K562 (cell line): ENCODE data around the gene TENM3. TPM values are rescaled to one million over a fixed set of nuclear protein-coding genes. Genes with fewer than 3 reads are reported as not detected.

ENCODE experiments used
- ATAC-seq: fragments of 200-7000 bp; cut with Tn5 transposase; 3 replicates; pipeline ENCODE4 v1.9.1; 2020; ENCODE audit warnings: moderate library complexity
- BruUV-seq: library from RNA; stranded (reverse); fragments of 400-500 nt; replicated peaks from 2 replicates; lab custom pipeline; 2021; lab: Mats Ljungman, UMichigan
- CTCF ChIA-PET: fragments of 300-600 bp; formaldehyde crosslinking; extraction: SDS; loops from one replicate; lab custom pipeline; 2021; ENCODE audit warnings: low intra/inter-chr PET ratio; lab: Yijun Ruan, JAX
- POLR2A ChIA-PET: fragments of 300-600, 350-650 bp; sonication (Branson Sonifier 250); formaldehyde crosslinking; extraction: SDS; loops from one replicate; lab custom pipeline; 2021; ENCODE audit warnings: antibody characterized with exemption, inconsistent platforms; lab: Yijun Ruan, JAX
- DNase-seq, 4 experiments: peaks; one replicate each; pipeline versions ENCODE4 v3.0.0 to v3.0.0-alpha.2; 2011 to 2018; ENCODE audit warnings: low spot score in 3 of 4, mixed read lengths in 3 of 4; ENCODE audit errors: extremely low read depth in 1 of 4
- FAIRE-seq: peaks from 2 replicates; lab custom pipeline; 2011; peaks lifted over from hg19 to GRCh38; lab: Jason Lieb, UNC
- H2AFZ ChIP-seq: 2 replicates; pipeline ENCODE4 v1.6.0; 2011; ENCODE audit warnings: low read depth, low read length, control low read depth, inconsistent platforms
- H3K27ac ChIP-seq: fragments of 200-600 bp; 3 replicates; pipeline ENCODE4 v1.8.0; 2011; ENCODE audit warnings: low read depth, mild to moderate bottlenecking, control low read depth, inconsistent platforms, low read length, moderate library complexity, mixed read lengths; ENCODE audit errors: extremely low read depth
- H3K27me3 ChIP-seq, 2 experiments: fragments of 300-600 bp in 1 of 2; 2 replicates in 1 of 2; 3 replicates in 1 of 2; pipeline versions ENCODE4 v1.6.0 to v1.8.0; 2011; ENCODE audit warnings: inconsistent platforms in 2 of 2, low read length in 2 of 2, mild to moderate bottlenecking in 1 of 2, mixed read lengths in 1 of 2, moderate library complexity in 1 of 2; ENCODE audit not compliant: control insufficient read depth in 2 of 2, insufficient read depth in 2 of 2
- H3K36me3 ChIP-seq: fragments of 300-600 bp; 3 replicates; pipeline ENCODE4 v1.8.0; 2011; ENCODE audit warnings: mild to moderate bottlenecking, low read length, inconsistent platforms; ENCODE audit not compliant: control insufficient read depth, insufficient read depth
- H3K4me1 ChIP-seq, 2 experiments: fragments of 200-600 bp in 1 of 2; replicated peaks in 1 of 2; 2 replicates in 1 of 2; 3 replicates in 1 of 2; pipeline versions ENCODE4 v1.5.1 to v1.8.0; 2011; ENCODE audit warnings: inconsistent platforms in 2 of 2, low read length in 2 of 2, mild to moderate bottlenecking in 1 of 2, mixed read lengths in 1 of 2, moderate library complexity in 1 of 2; ENCODE audit not compliant: control insufficient read depth in 2 of 2, insufficient read depth in 2 of 2
- H3K4me2 ChIP-seq: 2 replicates; pipeline ENCODE4 v1.6.1; 2011; ENCODE audit warnings: low read length, control low read depth, inconsistent platforms, mixed read lengths; ENCODE audit not compliant: insufficient read depth
- H3K4me3 ChIP-seq: fragments of 200-600 bp; sonication (generic), shearing (Covaris generic); 2 replicates; pipeline ENCODE4 v1.5.1; 2016; ENCODE audit warnings: control low read depth, inconsistent platforms
- H3K79me2 ChIP-seq: fragments of 200-600 bp; 3 replicates; pipeline ENCODE4 v1.8.0; 2011; ENCODE audit warnings: low read length, inconsistent platforms; ENCODE audit not compliant: control insufficient read depth, insufficient read depth
- H3K9ac ChIP-seq, 2 experiments: 2 replicates each; pipeline versions ENCODE4 v1.6.0 to v1.6.1; 2011; ENCODE audit warnings: low read depth in 2 of 2, low read length in 2 of 2, control low read depth in 1 of 2, inconsistent platforms in 1 of 2, mild to moderate bottlenecking in 1 of 2, mixed read lengths in 1 of 2; ENCODE audit not compliant: insufficient read depth in 1 of 2
- H3K9me1 ChIP-seq: one replicate; pipeline ENCODE4 v1.6.0; 2011; ENCODE audit warnings: inconsistent platforms, mild to moderate bottlenecking, low read length, moderate library complexity; ENCODE audit not compliant: control insufficient read depth, insufficient read depth
- H3K9me3 ChIP-seq: replicated peaks from 2 replicates; pipeline ENCODE4 v1.5.1; 2011; ENCODE audit warnings: low read depth, low read length, inconsistent platforms; ENCODE audit not compliant: control insufficient read depth, insufficient read depth
- H4K20me1 ChIP-seq: replicated peaks from 2 replicates; pipeline ENCODE4 v1.6.1; 2011; ENCODE audit warnings: low read length, inconsistent platforms, mixed read lengths; ENCODE audit not compliant: control insufficient read depth, insufficient read depth
- CBX3 ChIP-seq, 2 experiments: IDR thresholded peaks; 1 replicate in 1 of 2; 2 replicates in 1 of 2; pipeline ENCODE4 v1.6.1; 2012; ENCODE audit warnings: inconsistent platforms in 2 of 2, low read length in 2 of 2, borderline replicate concordance in 1 of 2, control low read depth in 1 of 2
- CREBBP ChIP-seq: IDR thresholded peaks from one replicate; pipeline ENCODE4 v1.6.1; 2012; ENCODE audit warnings: low read depth, mild to moderate bottlenecking, control low read depth, inconsistent platforms, low read length
- DPF2 ChIP-seq: fragments of 450-650 bp; IDR thresholded peaks from 2 replicates; pipeline ENCODE4 v1.6.1; 2016
- HMGN3 ChIP-seq: IDR thresholded peaks from 2 replicates; pipeline ENCODE4 v1.6.1; 2011; ENCODE audit warnings: borderline replicate concordance, low read depth, mild to moderate bottlenecking, mixed read lengths, low read length; ENCODE audit not compliant: insufficient read length; ENCODE audit errors: extremely low read depth
- MEF2D ChIP-seq: conservative IDR thresholded peaks from 2 replicates; pipeline ENCODE4 v1.6.1; 2016; ENCODE audit warnings: low read depth, missing genetic modification characterization, missing compliant biosample characterization
- PRMT5 ChIP-seq: sonication (generic); formaldehyde crosslinking; IDR thresholded peaks from 2 replicates; pipeline ENCODE4 v1.5.0; 2020; ENCODE audit warnings: missing genetic modification reagents
- RUNX1 ChIP-seq: sonication (generic); IDR thresholded peaks from 2 replicates; pipeline ENCODE4 v1.6.1; 2016; ENCODE audit warnings: antibody characterized with exemption, low read depth
- SMC3 ChIP-seq: conservative IDR thresholded peaks from 2 replicates; pipeline ENCODE4 v1.6.1; 2011; ENCODE audit warnings: low read depth, low read length, improper control_type of control experiment; ENCODE audit not compliant: insufficient read depth
- SNIP1 ChIP-seq: fragments of 450-650 bp; IDR thresholded peaks from 2 replicates; pipeline ENCODE4 v1.7.1; 2017; ENCODE audit warnings: low read depth, mild to moderate bottlenecking
- TFAM ChIP-seq: fragments of 250-450 bp; sonication (Bioruptor Pico); conservative IDR thresholded peaks from 2 replicates; pipeline ENCODE4 v1.5.0; 2021; ENCODE audit warnings: mild to moderate bottlenecking, moderate library complexity
- TGIF2 ChIP-seq: sonication (generic); formaldehyde crosslinking; IDR thresholded peaks from 2 replicates; pipeline ENCODE4 v1.8.1; 2022; ENCODE audit warnings: mild to moderate bottlenecking, missing genetic modification reagents, moderate library complexity
- XRCC3 ChIP-seq: fragments of 450-650 bp; IDR thresholded peaks from 2 replicates; pipeline ENCODE4 v1.6.1; 2017; ENCODE audit warnings: mild to moderate bottlenecking, moderate library complexity
- YBX1 ChIP-seq: fragments of 450-650 bp; IDR thresholded peaks from 2 replicates; pipeline ENCODE4 v1.7.1; 2016; ENCODE audit warnings: mild to moderate bottlenecking
- ZNF3 ChIP-seq: fragments of 250-450 bp; sonication (Bioruptor Pico); IDR thresholded peaks from 2 replicates; pipeline ENCODE4 v1.5.0; 2021; ENCODE audit warnings: mild to moderate bottlenecking, moderate library complexity
- ZNF507 ChIP-seq: conservative IDR thresholded peaks from 2 replicates; pipeline ENCODE4 v1.6.1; 2017; ENCODE audit warnings: missing genetic modification characterization, missing compliant biosample characterization
- WGBS: fragments of 100-300 bp; shearing (Covaris generic); methylation state at CpG from one replicate; pipeline ENCODE4 v1.1.6; 2016; ENCODE audit warnings: low coverage, mixed read lengths; ENCODE audit not compliant: insufficient coverage; ENCODE audit errors: missing lambda C conversion rate; 5-methylcytosine and 5-hydroxymethylcytosine counted together
- in situ Hi-C: fragments of 300-500 bp; cut with MboI; formaldehyde crosslinking; loops from 4 replicates; pipeline ENCODE4 v1.15.0; 2018; ENCODE audit warnings: inconsistent platforms, mixed read lengths
- intact Hi-C: fragments of 100-400 bp; cut with micrococcal nuclease; formaldehyde crosslinking; loops from 2 replicates; pipeline ENCODE4 v1.14.2; 2022
- polyA plus RNA-seq, 8 experiments: library from polyadenylated mRNA; depleted of rRNA in 4 of 8; stranded (reverse) in 5 of 8; unstranded in 3 of 8; fragments of >200 nt; fragmentation: Nextera tagmentation in 2 of 8; fragmentation: Illumina TruSeq in 1 of 8; extraction: Ambion mirVana in 2 of 8; extraction: Trizol in 1 of 8; gene quantifications; 2 replicates each; pipeline versions ENCODE4 v1.2.1 to v1.2.3, GENCODE V29; 2011 to 2014; ENCODE audit warnings: inconsistent platforms in 1 of 8, missing spikeins in 1 of 8
- total RNA-seq, 7 experiments: library from RNA; depleted of rRNA in 6 of 7; stranded (reverse); fragments of >200 nt in 6 of 7; fragmentation: Illumina TruSeq in 2 of 7; extraction: Trizol in 2 of 7; gene quantifications; 2 replicates each; pipeline versions ENCODE4 v1.2.1 to v1.2.3, GENCODE V29; 2011 to 2021; ENCODE audit warnings: low replicate concordance in 1 of 7
- TF ChIP-seq, protein P1 (sequence below): IDR thresholded peaks from 2 replicates; pipeline ENCODE4 v1.6.1; 2014; ENCODE audit warnings: antibody characterized with exemption

TENM3 gene
- total and polyA plus RNA-seq, 9 of the 15 experiments (the other 6 are each of a cell fraction or from before 2014, with no cell fraction given), result 0.01 to 0.02 TPM; not detected in 7

DNA sequence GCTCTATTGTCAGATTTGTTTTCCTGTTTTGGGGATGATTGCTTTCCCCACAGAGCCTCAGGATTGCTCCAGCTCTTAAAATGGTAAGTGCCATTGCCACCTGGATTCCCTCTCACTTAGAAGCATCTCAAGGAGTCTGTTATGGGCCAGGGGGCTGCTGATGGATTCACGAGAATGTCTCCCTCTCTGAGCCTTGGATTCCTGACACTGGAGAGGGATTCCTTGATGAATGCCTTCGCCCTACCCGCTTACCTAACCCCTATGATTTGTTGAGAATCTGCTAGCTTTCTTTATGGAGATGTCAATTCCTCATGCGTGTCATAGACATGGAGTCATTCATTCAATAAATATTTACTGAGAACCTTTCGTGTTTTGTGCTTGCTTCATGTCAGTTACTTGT is 36.9 kb upstream of the TENM3 start:
- Histone ChIP-seq H3K27ac (no peak overlapping the region), H3K4me2 (no peak overlapping the region), H3K4me3 (no peak overlapping the region), H3K36me3 (no peaks in the 10 kb centered on the region), H3K4me1 (no peaks in the 10 kb centered on the region), H3K27me3 (peaks cover 2 to 15% of the 10 kb centered on the region in 2 experiments; a peak in 2 of 5 replicates), H3K79me2 (no peaks in the 10 kb centered on the region), H3K9me1 (no peaks in the 10 kb centered on the region), H3K9me3 (no peaks in the 10 kb centered on the region), H3K9ac (no peak overlapping the region), H4K20me1 (no peaks in the 10 kb centered on the region), H2AFZ (no peak overlapping the region)
- 0% methylated on average over 5 of the region's 5 CpGs for WGBS
- ChIA-PET POLR2A (interaction anchor here (0.8 kb wide), 1 partner anchor 9 kb away, joined by 3 read pairs; no protein-coding TSS in a partner anchor), CTCF (no interaction called here)
- ATAC-seq (no peak), FAIRE-seq (no peak), DNase-seq (no peak)
- intact Hi-C loops (no loop called here), in situ Hi-C loops (no loop called here)
- no TSS peak for BruUV-seq
- no peak for TF ChIP-seq HMGN3
- no peak for TF ChIP-seq CREBBP
- no peak for TF ChIP-seq RUNX1
- no peak for TF ChIP-seq MEF2D
- no peak for TF ChIP-seq SNIP1
- no peak for TF ChIP-seq ZNF3 (CRISPR knock-in tag)
- no peak for TF ChIP-seq TFAM (CRISPR knock-in tag)
- TF ChIP-seq CBX3 (IDR thresholded peaks at IDR 0.05; ENCODE audit: borderline replicate concordance in 1 of 2, low read length in 2 of 2), result no peak
- TF ChIP-seq DPF2, result no peak
- no peak for TF ChIP-seq TGIF2 (CRISPR knock-in tag)
- no peak for TF ChIP-seq XRCC3
- TF ChIP-seq PRMT5 (CRISPR knock-in tag), result no peak
- TF ChIP-seq, protein P1, sequence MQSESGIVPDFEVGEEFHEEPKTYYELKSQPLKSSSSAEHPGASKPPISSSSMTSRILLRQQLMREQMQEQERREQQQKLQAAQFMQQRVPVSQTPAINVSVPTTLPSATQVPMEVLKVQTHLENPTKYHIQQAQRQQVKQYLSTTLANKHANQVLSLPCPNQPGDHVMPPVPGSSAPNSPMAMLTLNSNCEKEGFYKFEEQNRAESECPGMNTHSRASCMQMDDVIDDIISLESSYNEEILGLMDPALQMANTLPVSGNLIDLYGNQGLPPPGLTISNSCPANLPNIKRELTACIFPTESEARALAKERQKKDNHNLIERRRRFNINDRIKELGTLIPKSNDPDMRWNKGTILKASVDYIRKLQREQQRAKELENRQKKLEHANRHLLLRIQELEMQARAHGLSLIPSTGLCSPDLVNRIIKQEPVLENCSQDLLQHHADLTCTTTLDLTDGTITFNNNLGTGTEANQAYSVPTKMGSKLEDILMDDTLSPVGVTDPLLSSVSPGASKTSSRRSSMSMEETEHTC, result no peak
- TF ChIP-seq ZNF507, result no peak
- TF ChIP-seq YBX1, result no peak
- TF ChIP-seq SMC3, result no peak
